Measurements from ENCODE around the gene LONRF2. TPM values are rescaled to one million over a fixed set of nuclear protein-coding genes. Genes with fewer than 3 reads are reported as not detected.

Gene LONRF2
- total RNA-seq, 6 donors from 2014 or later, result 3.0 to 7.9 (median 4.2) TPM

- H3K9me3 ChIP-seq, result no peaks in the 10 kb centered on the region
- H3K27ac ChIP-seq, result peak overlapping the region in 1 of 4 donors; percentile 17
- DNase-seq (no peak), ATAC-seq (ENCODE audit: low FRiP score in 2 of 2) (no peak)
- 49 to 68% methylated on average over 7 of the region's 7 CpGs for WGBS, 2 donors
- peaks cover 0 to 6% (median 0%) of the 10 kb centered on the region in 4 donors for H3K36me3 ChIP-seq
- TF ChIP-seq POLR2A (IDR thresholded peaks at IDR 0.05) (no peak), EP300 (IDR thresholded peaks at IDR 0.05) (no peak), POLR2AphosphoS5 (IDR thresholded peaks at IDR 0.05) (no peak), CTCF (IDR thresholded peaks at IDR 0.05) (no peak)
- no peaks in the 10 kb centered on the region for H3K27me3 ChIP-seq
- no peak overlapping the region for H3K4me3 ChIP-seq
- peaks cover 0 to 9% (median 6%) of the 10 kb centered on the region in 4 donors for H3K4me1 ChIP-seq
These were observed 31.6 kb downstream of the LONRF2 start for GRCh38 chr2:100290718-100291151.

GRCh38 chr2:100289020-100289419 is 33.3 kb downstream of the LONRF2 start:
- TF ChIP-seq EP300 (IDR thresholded peaks at IDR 0.05) (no peak), CTCF (IDR thresholded peaks at IDR 0.05) (no peak), POLR2A (IDR thresholded peaks at IDR 0.05) (no peak), POLR2AphosphoS5 (IDR thresholded peaks at IDR 0.05) (no peak)
- Histone ChIP-seq H3K36me3 (peaks cover 0 to 11% (median 0%) of the 10 kb centered on the region in 4 donors), H3K27me3 (no peaks in the 10 kb centered on the region), H3K4me1 (peaks cover 0 to 9% (median 6%) of the 10 kb centered on the region in 4 donors), H3K4me3 (no peak overlapping the region), H3K9me3 (no peaks in the 10 kb centered on the region), H3K27ac (no peak overlapping the region)
- no peak for ATAC-seq (ENCODE audit: low FRiP score in 2 of 2)
- 88 to 95% methylated on average over 6 of the region's 6 CpGs for WGBS, 2 donors
- no peak for DNase-seq

- peaks cover 0 to 15% (median 0%) of the 10 kb centered on the region in 4 donors for H3K36me3 ChIP-seq
- no peak overlapping the region for H3K27ac ChIP-seq
- H3K4me1 ChIP-seq, result peaks cover 0 to 5% (median 0%) of the 10 kb centered on the region in 4 donors
- no peak overlapping the region for H3K4me3 ChIP-seq
- DNase-seq (no peak), ATAC-seq (ENCODE audit: low FRiP score in 2 of 2) (no peak)
- no peaks in the 10 kb centered on the region for H3K27me3 ChIP-seq
- no peaks in the 10 kb centered on the region for H3K9me3 ChIP-seq
- WGBS, 2 donors, result 82 to 97% methylated on average over 3 of the region's 3 CpGs
- TF ChIP-seq POLR2AphosphoS5 (IDR thresholded peaks at IDR 0.05) (no peak), POLR2A (IDR thresholded peaks at IDR 0.05) (no peak), CTCF (IDR thresholded peaks at IDR 0.05) (no peak), EP300 (IDR thresholded peaks at IDR 0.05) (no peak)
These were observed 36.0 kb downstream of the LONRF2 start for GRCh38 chr2:100286318-100286717.

- TF ChIP-seq POLR2A (IDR thresholded peaks at IDR 0.05), result no peak
- no peak for TF ChIP-seq EP300 (IDR thresholded peaks at IDR 0.05)
- no peak for TF ChIP-seq POLR2AphosphoS5 (IDR thresholded peaks at IDR 0.05)
- no peak for TF ChIP-seq CTCF (IDR thresholded peaks at IDR 0.05)
- H3K27me3 ChIP-seq, result no peaks in the 10 kb centered on the region
- H3K27ac ChIP-seq, result no peak overlapping the region
- H3K4me1 ChIP-seq, result peaks cover 0 to 2% (median 0%) of the 10 kb centered on the region in 4 donors
- H3K4me3 ChIP-seq, result no peak overlapping the region
- H3K36me3 ChIP-seq, result peaks cover 0 to 15% (median 0%) of the 10 kb centered on the region in 4 donors
- no peak for DNase-seq
- 55 to 76% methylated on average over 6 of the region's 6 CpGs for WGBS, 2 donors
- no peaks in the 10 kb centered on the region for H3K9me3 ChIP-seq
- no peak for ATAC-seq (ENCODE audit: low FRiP score in 2 of 2)
These were observed 36.6 kb downstream of the LONRF2 start for GRCh38 chr2:100285691-100286090.

- Histone ChIP-seq H3K9me3 (no peaks in the 10 kb centered on the region), H3K36me3 (peaks cover 0 to 15% (median 0%) of the 10 kb centered on the region in 4 donors), H3K4me1 (no peaks in the 10 kb centered on the region), H3K27me3 (no peaks in the 10 kb centered on the region), H3K27ac (no peak overlapping the region), H3K4me3 (no peak overlapping the region)
- DNase-seq (no peak), ATAC-seq (ENCODE audit: low FRiP score in 2 of 2) (no peak)
- WGBS, 2 donors, result 31 to 91% methylated on average over 3 of the region's 3 CpGs
- TF ChIP-seq POLR2A (IDR thresholded peaks at IDR 0.05) (no peak), POLR2AphosphoS5 (IDR thresholded peaks at IDR 0.05) (no peak), CTCF (IDR thresholded peaks at IDR 0.05) (no peak), EP300 (IDR thresholded peaks at IDR 0.05) (no peak)
These were observed 37.3 kb downstream of the LONRF2 start for GRCh38 chr2:100285011-100285410.

Measured in upper lobe of left lung (tissue), 6 donors.